IPS-18c (cell line): ENCODE results near the gene OPA3.

ENCODE experiments used
- H3K4me3 ChIP-seq: 2 replicates; pipeline ENCODE4 v1.7.0; 2013; ENCODE audit warnings: low read depth, mild to moderate bottlenecking, low read length, moderate library complexity; ENCODE audit not compliant: insufficient read depth
- H3K9me3 ChIP-seq: one replicate; pipeline ENCODE4 v1.6.1; 2013; ENCODE audit warnings: mild to moderate bottlenecking, low read length, moderate library complexity; ENCODE audit not compliant: control insufficient read depth, insufficient read depth

Gene OPA3

GRCh38 chr19:45577111-45577905 is 7.3 kb downstream of the OPA3 start:
- H3K4me3 ChIP-seq = no peak overlapping the region
- no peaks in the 10 kb centered on the region for H3K9me3 ChIP-seq

- no peaks in the 10 kb centered on the region for H3K9me3 ChIP-seq
- H3K4me3 ChIP-seq = no peak overlapping the region
Measured at GRCh38 chr19:45576682-45577081, 7.9 kb downstream of the OPA3 start.

GRCh38 chr19:45575216-45575615 is 9.4 kb downstream of the OPA3 start:
- H3K9me3 ChIP-seq = no peaks in the 10 kb centered on the region

GRCh38 chr19:45574526-45574925 is 10.1 kb downstream of the OPA3 start:
- no peak overlapping the region for H3K4me3 ChIP-seq
- H3K9me3 ChIP-seq = no peaks in the 10 kb centered on the region

More at GRCh38 chr19:45575216-45575615, 9.4 kb downstream of the OPA3 start:
- no peak overlapping the region for H3K4me3 ChIP-seq

GRCh38 chr19:45571457-45572220 is 13.0 kb downstream of the OPA3 start:
- no peak overlapping the region for H3K4me3 ChIP-seq
- H3K9me3 ChIP-seq = no peaks in the 10 kb centered on the region

DNA sequence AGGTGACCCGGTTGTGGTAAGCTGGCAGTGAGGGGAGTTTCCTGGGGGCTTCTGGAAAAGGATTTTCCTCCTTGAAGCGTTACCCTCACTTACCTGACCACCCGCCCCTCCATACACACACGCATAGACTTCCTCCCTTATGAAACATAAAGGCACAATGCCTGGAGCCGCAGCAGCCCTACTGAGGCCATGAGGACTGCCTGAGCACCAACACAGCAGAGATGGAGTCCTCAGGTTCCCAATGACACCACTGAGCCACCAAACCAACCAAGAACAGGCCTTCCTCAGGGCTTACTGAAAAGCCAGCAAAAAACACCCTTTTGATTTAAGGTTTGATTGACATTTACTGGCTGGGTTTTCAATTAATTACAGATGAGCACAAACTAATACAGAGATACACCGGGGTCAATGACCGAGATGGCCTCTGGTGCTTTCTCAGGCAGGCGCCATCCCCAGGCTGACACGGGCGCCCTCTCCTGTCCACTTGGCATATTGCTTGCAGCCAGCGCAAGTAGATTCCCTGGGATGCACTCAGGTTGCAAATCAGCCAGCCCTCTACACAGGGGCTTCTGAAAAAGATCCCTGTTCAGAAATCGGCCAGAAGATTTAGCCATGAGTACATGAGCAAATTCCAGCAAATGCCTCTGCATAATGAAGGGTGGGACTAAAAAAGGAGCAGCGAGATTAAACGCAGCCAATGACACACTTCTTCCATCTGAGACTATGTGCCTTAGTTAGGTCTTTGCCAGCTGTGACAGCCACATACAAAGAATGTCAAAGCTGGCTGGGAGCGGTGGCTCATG is 14.8 kb downstream of the OPA3 start:
- Histone ChIP-seq H3K4me3 (no peak overlapping the region), H3K9me3 (no peaks in the 10 kb centered on the region)

DNA sequence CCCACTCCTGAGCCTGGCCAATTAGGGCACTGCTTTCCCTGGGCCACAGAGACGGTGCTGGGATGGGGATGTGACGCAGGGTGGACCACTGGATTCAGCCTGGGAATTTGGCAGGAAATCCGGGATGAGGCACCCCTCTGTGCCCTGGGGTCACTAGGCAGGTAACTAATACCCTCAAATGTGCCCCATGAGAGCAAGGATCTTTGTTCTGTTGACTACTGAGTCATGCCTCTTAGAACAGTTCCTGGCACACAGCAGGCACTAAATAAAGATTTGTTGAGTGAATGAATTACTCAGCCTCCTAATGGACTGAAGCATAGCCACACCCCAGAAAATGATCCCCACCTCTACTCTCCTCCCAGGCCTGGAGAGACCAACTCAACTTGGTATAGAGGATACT is 15.9 kb downstream of the OPA3 start:
- no peaks in the 10 kb centered on the region for H3K9me3 ChIP-seq
- no peak overlapping the region for H3K4me3 ChIP-seq

GRCh38 chr19:45567609-45568008 is 17.0 kb downstream of the OPA3 start:
- Histone ChIP-seq H3K4me3 (no peak overlapping the region), H3K9me3 (no peaks in the 10 kb centered on the region)

GRCh38 chr19:45564131-45564780 is 20.3 kb downstream of the OPA3 start:
- no peaks in the 10 kb centered on the region for H3K9me3 ChIP-seq
- H3K4me3 ChIP-seq = no peak overlapping the region

DNA sequence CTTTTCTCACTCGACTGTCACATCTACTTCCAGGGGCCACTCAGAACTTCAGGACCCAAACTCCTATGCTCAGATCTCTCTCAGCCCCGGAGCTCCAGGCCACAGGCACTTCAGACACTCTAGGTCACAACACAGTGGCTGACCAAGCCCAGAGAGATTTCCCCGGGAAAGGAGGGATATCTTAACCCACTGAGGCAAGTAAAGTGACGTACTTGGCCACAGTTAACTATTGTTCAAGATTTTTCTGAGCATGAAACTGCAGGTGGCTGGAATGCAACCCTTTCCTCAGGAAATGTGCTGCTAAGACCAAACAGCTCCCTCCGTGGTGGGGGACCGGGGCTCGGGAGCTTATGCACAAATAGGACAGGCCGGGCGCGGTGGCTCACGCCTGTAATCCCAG is 23.9 kb downstream of the OPA3 start:
- Histone ChIP-seq H3K9me3 (no peaks in the 10 kb centered on the region), H3K4me3 (no peak overlapping the region)

GRCh38 chr19:45560038-45560437 is 24.6 kb downstream of the OPA3 start:
- Histone ChIP-seq H3K9me3 (no peaks in the 10 kb centered on the region), H3K4me3 (no peak overlapping the region)

DNA sequence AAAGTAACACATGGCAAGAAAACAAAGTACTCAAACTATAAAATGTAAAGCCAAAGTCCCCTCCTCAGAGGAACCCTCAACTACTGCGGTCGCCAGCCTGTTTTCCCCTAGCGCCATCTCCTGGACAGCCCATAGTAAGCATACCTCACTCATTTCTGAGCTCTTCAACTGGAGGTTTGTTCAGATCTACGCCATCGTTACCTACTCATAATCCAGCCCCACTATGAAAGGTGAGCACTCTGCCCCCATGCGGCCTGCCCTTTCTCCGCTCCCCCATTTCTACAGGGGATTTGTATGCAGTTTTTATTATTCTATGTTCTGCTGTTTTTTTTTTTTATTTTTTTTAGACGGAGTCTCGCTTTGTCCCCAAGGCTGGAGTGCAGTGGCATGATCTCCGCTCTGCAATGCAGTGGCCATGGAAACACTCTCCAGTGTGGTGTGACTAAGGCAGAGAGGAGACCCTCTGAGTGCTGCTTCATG is 26.2 kb downstream of the OPA3 start:
- Histone ChIP-seq H3K4me3 (no peak overlapping the region), H3K9me3 (no peaks in the 10 kb centered on the region)

DNA sequence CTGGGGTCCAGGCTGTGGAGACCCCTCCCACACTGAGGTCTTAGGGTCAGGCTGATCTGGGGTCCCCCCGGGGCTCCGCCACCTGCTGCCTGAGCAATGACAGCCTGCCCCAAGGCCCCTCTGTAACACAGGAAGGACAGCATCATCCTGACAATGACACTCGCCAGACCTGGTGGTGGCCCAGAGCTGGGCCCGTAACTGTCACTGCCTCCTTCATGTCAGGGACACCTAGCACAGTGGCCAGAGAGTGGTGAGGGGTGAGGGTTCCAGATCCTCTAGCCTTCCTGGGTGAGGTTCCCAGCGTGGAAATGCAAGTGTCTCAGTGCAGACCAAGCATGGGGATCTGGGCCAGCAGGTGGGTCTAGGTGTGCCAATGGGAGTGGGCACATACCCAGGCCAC is 27.8 kb downstream of the OPA3 start:
- Histone ChIP-seq H3K9me3 (no peaks in the 10 kb centered on the region), H3K4me3 (no peak overlapping the region)

- H3K4me3 ChIP-seq = no peak overlapping the region
- H3K9me3 ChIP-seq = no peaks in the 10 kb centered on the region
Measured at GRCh38 chr19:45554481-45554880, 30.1 kb downstream of the OPA3 start.

GRCh38 chr19:45553464-45553863 is 31.1 kb downstream of the OPA3 start:
- H3K9me3 ChIP-seq = no peaks in the 10 kb centered on the region
- H3K4me3 ChIP-seq = peak overlapping the region; percentile 41

DNA sequence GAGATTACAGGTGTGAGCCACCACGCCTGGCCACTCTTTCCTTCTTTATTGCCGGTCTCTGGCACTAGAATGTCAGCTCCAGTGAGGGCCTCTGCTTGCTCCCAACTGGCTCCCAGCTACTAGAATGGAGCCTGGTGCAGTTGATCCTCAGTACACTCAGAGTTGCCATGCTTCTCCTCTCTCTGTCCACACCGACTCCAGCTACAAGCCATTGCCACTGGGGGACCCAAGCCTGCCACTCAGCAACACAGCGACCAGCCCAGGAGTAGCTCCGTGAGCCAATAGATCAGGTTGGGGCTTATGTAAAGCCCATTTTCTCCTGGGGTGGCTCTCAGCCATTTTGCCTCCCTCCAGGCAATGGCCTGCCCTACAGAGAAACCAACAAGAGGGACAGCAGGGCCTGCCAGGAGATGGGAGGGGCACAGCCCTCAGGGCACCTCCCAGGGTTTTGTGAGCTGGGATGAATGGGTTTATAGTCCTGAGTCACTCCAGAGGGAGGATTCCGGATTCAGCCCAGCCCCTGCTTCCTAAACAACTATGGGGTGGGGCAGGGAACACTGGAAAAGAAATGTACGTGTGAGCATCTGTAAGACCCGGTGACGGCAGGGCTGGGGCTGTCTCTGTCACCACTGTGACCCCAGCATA is 36.5 kb downstream of the OPA3 start:
- Histone ChIP-seq H3K4me3 (no peak overlapping the region), H3K9me3 (peaks cover 2% of the 10 kb centered on the region)
